H1 (cell line): Measurements from ENCODE around the gene SSH2. TPM values are rescaled to one million over a fixed set of nuclear protein-coding genes. Genes with fewer than 3 reads are reported as not detected.

Experiments used
- SUZ12 ChIP-seq: fragments of 200-600 bp; sonication (generic); IDR thresholded peaks from 2 replicates; pipeline ENCODE4 v1.6.1; 2012; ENCODE audit warnings: mild to moderate bottlenecking, inconsistent platforms, low read length, moderate library complexity, mixed read lengths
- polyA plus RNA-seq, 7 experiments: library from polyadenylated mRNA; depleted of rRNA in 3 of 7; stranded (reverse) in 5 of 7; unstranded in 2 of 7; fragments of >200 nt in 5 of 7; fragments of 200-250 nt in 2 of 7; gene quantifications; 1 replicate in 5 of 7; 2 replicates in 1 of 7; 4 replicates in 1 of 7; pipeline versions ENCODE4 v1.2.1 to v1.2.3, GENCODE V29; 2011 to 2013; ENCODE audit warnings: missing spikeins in 2 of 7, mixed read lengths in 2 of 7
- total RNA-seq: library from RNA; stranded (reverse); fragmentation: NEBNext Ultra II Directional; extraction: Animal tissue kit (Norgen Biotek cat#: 25700); gene quantifications from 2 replicates; pipeline ENCODE4 v1.2.1, GENCODE V29; 2021

Gene SSH2
- total and polyA plus RNA-seq, 2 of the 8 experiments (the other 6 are each of a cell fraction or from before 2014, with no cell fraction given): 5.2 to 15.9 TPM

DNA sequence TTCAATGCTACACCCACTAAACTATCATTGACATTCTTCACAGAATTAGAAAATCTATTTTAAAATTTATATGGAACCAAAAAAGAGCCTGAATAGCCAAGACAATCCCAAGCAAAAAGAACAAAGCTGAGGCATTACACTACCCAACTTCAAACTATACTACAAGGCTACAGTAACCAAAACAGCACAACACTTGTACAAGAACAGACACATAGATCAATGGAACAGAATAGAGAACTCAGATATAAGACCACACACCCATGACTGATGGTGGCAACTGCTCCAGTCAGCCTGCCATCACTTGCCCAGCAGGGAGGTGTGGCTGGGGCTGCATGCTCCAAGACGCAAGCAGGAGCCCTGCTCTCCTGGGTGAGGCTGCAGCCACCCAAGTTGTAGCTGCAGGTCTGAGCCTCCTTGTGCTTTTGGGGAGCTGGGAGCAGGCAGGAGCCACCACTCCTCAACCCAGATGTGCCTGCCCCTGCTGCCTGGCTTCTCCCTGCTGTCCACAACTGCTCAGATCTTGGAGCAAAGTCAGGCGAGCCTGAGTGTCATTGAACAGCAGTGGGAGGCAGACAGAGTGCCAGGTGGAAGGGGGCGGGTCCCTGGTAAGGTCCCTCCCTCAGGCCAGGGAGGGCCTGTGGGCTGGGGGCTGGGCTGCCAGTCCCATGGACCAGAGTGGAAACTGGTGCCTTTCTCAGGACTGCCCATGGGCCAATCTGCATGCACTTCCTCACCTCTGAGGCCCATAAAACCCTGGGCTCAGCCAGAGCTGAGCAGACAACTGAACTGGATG lies 24.7 kb downstream of the SSH2 start (continued):
- no peak for TF ChIP-seq SUZ12
